NOMO-1 treated with DMSO at 0.1 percent for 48 hours (cell line): Measurements from ENCODE around the gene PRR14L.

Experiments used
- DNase-seq: peaks from one replicate; lab custom pipeline; 2025; ENCODE audit not compliant: unreplicated experiment; lab: John Stamatoyannopoulos, UW

The PRR14L gene

GRCh38 chr22:31647066-31647465 lies 102.9 kb downstream of the PRR14L start:
- no peak for DNase-seq

GRCh38 chr22:31646186-31647019 lies 103.5 kb downstream of the PRR14L start:
- no peak for DNase-seq

GRCh38 chr22:31639436-31640039 lies 110.4 kb downstream of the PRR14L start:
- DNase-seq, result peak; percentile 21

DNA sequence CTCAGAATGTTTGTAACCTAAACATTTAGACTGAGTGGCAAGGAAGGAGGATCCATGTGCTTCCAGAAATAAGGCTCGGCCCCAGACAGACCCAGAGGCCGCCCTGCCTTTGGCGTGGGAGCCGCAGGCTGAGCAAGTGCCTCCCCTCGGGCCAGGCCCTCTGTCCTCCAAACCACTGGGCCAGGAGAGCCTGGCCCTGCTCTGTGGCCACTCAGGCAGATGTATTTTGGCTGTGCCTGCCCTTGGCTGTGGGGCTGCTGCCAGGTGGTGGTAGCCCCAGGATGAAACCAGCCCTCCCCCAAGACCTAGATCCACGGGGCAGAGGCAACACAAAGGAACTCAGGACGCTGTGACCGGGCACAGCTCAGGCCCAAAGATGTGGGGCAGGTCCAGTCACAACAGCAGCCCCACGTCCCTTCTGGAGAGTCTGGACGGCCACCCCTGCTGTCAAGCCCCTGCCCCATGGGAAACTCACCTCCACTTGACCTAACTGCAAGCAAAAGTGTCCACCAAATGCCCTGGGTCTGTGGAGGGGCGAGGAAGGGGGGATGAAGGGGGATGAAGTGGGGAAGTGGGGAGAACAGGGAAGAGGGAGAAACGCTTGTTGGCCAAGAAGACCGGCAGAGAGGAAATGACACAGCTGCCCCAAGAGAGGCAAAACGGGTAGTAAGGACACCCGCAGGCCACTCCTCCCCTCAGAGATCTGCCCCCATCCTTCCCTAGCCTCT lies 111.9 kb downstream of the PRR14L start:
- peak; percentile 91 for DNase-seq

DNA sequence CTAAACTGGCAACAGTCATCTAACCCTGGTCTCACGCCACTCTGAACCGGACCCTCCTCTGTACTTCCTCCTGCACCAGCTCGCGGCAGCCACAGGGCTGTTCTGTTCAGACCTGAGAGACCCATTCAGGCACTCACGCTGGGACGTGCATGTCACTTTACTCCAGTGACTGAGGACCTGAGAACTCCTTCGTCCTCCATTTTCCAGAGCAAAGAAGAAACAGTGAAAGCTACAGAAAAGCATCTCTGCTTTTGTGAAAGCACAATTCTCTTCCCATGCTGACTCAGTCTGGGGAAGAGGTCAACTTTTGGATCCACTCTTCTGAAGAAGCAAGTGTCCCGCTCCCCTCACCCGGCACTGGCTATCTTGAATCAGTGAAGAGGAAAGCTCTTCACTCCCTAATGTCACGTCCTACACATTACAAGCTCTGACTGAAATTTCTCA lies 112.5 kb downstream of the PRR14L start:
- DNase-seq, result peak; percentile 84

DNA sequence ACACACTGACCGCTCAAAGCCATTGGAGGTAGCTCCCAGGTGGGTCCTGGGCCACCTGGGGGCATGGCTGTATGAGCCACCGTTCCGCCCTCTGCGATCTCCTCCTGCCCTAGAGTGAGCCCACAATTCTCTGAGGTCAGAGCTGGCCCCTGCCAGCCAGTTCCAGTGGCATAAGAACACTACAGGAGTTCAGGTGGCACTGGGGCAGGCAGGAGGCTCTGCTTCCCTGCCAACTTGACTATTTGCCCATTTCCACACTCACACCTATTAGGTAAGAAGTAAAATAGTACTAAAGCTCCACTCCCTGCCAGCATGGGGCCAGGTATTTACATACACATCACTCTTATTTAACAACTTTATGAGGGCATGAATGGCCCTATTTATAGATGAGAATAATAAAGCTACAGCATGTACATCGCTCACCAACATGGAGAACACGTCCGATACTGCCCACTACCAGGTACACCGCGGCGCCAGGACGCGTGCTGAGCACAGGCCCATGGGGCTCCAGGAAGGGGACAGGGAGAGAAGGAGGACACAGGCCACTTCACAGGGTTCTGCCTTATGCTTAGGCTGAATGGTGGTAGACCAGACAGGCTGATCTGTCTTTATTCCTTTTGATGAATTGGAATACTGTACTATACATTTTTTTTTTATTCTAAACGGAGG lies 114.2 kb downstream of the PRR14L start:
- DNase-seq, result no peak

GRCh38 chr22:31631436-31631835 lies 118.5 kb downstream of the PRR14L start:
- no peak for DNase-seq
